NK-92 treated with Interleukin-12 subunit alpha and Interleukin-12 subunit beta, amount 100 ng/mL, for 24 hours (cell line): ENCODE measurements around the gene DIP2C.
"Not testable (repeated sequence)": the region's sequence is repeated elsewhere in the genome, so short reads cannot be mapped to it uniquely, and the experiment has no call there.

Experiments
- DNase-seq: peaks from one replicate; lab custom pipeline; 2025; lab: John Stamatoyannopoulos, UW

The DIP2C gene

GRCh38 chr10:266974-267425, 422.5 kb downstream of the DIP2C start:
- no peak for DNase-seq

- DNase-seq, result not testable (repeated sequence)
Measured at GRCh38 chr10:265816-266588, 423.5 kb downstream of the DIP2C start.

- DNase-seq, result not testable (repeated sequence)
Measured at GRCh38 chr10:265074-265440, 424.4 kb downstream of the DIP2C start.

- DNase-seq, result not testable (repeated sequence)
Measured at GRCh38 chr10:264160-265073, 425.1 kb downstream of the DIP2C start.

GRCh38 chr10:260819-261429, 428.5 kb downstream of the DIP2C start:
- DNase-seq, result no peak

- DNase-seq, result no peak
Measured at GRCh38 chr10:251982-252582, 437.4 kb downstream of the DIP2C start.

- no peak for DNase-seq
Measured at GRCh38 chr10:248307-248706, 441.2 kb downstream of the DIP2C start.

GRCh38 chr10:247480-247879, 442.0 kb downstream of the DIP2C start:
- no peak for DNase-seq

- DNase-seq, result no peak
Measured at GRCh38 chr10:246431-246830, 443.0 kb downstream of the DIP2C start.

GRCh38 chr10:244227-244626, 445.2 kb downstream of the DIP2C start:
- DNase-seq, result no peak

- no peak for DNase-seq
Measured at GRCh38 chr10:241966-242643, 447.4 kb downstream of the DIP2C start.

- DNase-seq, result no peak
Measured at GRCh38 chr10:241451-241850, 448.0 kb downstream of the DIP2C start.

GRCh38 chr10:239109-239508, 450.4 kb downstream of the DIP2C start:
- no peak for DNase-seq

GRCh38 chr10:235915-236314, 453.6 kb downstream of the DIP2C start:
- no peak for DNase-seq

GRCh38 chr10:234708-235406, 454.6 kb downstream of the DIP2C start:
- DNase-seq, result no peak

- no peak for DNase-seq
Measured at GRCh38 chr10:232878-233277, 456.6 kb downstream of the DIP2C start.

GRCh38 chr10:232061-232460, 457.4 kb downstream of the DIP2C start:
- DNase-seq, result no peak

- DNase-seq, result no peak
Measured at GRCh38 chr10:230758-231157, 458.7 kb downstream of the DIP2C start.

- no peak for DNase-seq
Measured at GRCh38 chr10:228366-228765, 461.1 kb downstream of the DIP2C start.

GRCh38 chr10:227014-227413, 462.5 kb downstream of the DIP2C start:
- no peak for DNase-seq

GRCh38 chr10:226018-226417, 463.4 kb downstream of the DIP2C start:
- DNase-seq, result no peak
